Mononuclear cell (primary cell): ENCODE results near the gene MAGEB1. TPM values are rescaled to one million over a fixed set of nuclear protein-coding genes. Genes with fewer than 3 reads are reported as not detected.

Experiments used
- H3K27me3 ChIP-seq: 2 replicates; pipeline ENCODE4 v1.6.0; 2011; ENCODE audit warnings: low read length, control low read depth; ENCODE audit not compliant: insufficient read depth
- H3K4me1 ChIP-seq: 2 replicates; pipeline ENCODE4 v1.5.1; 2011; ENCODE audit warnings: mild to moderate bottlenecking, low read length, control low read depth; ENCODE audit not compliant: insufficient read depth
- H3K4me3 ChIP-seq: 2 replicates; pipeline ENCODE4 v1.5.1; 2011; ENCODE audit warnings: mild to moderate bottlenecking, low read length, moderate library complexity
- H3K9me3 ChIP-seq: 2 replicates; pipeline ENCODE4 v1.5.1; 2011; ENCODE audit warnings: low read depth, mild to moderate bottlenecking, control low read depth, low read length
- total RNA-seq: library from RNA; depleted of rRNA; stranded (reverse); fragments of >200 nt; gene quantifications from one replicate; pipeline ENCODE4 v1.2.3, GENCODE V29; 2012

Gene MAGEB1, protein sequence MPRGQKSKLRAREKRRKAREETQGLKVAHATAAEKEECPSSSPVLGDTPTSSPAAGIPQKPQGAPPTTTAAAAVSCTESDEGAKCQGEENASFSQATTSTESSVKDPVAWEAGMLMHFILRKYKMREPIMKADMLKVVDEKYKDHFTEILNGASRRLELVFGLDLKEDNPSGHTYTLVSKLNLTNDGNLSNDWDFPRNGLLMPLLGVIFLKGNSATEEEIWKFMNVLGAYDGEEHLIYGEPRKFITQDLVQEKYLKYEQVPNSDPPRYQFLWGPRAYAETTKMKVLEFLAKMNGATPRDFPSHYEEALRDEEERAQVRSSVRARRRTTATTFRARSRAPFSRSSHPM
- total RNA-seq = not detected

GRCh38 chrX:30246769-30247489 lies at the start of gene MAGEB1:
MAGEB1 (plus strand) TSS chrX:30247146; CDS start chrX:30250494, 3,348 bp downstream.
- no peaks in the 10 kb centered on the region for H3K4me1 ChIP-seq
- H3K9me3 ChIP-seq = no peaks in the 10 kb centered on the region
- H3K4me3 ChIP-seq = no peak within 1 kb of the TSS
- no peaks in the 10 kb centered on the region for H3K27me3 ChIP-seq

DNA sequence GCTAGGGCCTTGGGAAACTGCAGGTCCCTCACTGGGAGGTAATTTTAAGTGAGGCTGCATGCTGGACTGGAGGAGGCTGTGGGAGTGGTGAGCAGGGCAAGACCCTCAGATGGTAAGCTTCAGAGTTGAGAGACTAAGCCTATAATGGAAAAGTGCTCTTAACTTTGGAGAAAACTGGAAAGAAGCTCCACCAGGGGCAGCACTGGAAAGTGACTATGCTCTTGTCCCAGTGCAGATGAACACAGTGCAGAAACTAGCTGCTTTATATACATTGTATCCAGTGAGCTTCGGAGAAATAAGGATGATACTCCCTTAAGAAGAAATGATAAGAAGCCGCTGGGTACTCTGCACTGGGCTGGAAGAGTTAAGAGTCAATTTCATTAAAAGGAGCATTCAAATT lies 34.8 kb upstream of the MAGEB1 start:
- no peaks in the 10 kb centered on the region for H3K4me1 ChIP-seq
- no peak overlapping the region for H3K4me3 ChIP-seq
- H3K27me3 ChIP-seq = no peaks in the 10 kb centered on the region
- no peaks in the 10 kb centered on the region for H3K9me3 ChIP-seq

DNA sequence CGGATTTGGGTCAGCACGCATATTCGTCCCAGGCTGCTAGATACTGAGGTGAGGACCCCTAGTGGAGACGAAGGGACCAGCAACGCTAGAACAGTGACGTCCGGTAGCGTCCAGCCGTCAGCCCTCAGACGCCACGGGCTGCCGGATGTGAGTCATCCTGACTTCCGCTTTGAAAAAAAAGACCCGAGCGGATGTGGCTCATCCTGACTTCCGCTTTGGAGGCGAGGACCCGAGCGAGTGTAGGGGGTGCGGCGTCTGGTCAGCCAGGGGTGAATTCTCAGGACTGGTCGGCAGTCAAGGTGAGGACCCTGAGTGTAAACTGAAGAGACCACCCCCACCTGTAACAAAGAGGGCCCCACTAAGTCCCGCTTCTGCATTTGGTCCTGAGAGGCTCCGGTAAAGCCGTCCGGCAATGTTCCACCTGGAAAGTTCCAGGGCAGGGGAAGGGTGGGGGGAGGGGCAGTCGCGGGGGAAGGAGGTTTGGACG lies 31.5 kb upstream of the MAGEB1 start, which contains the start of gene MAGEB2:
MAGEB2 (plus strand) TSS at position 207 of the 487 bp plus-strand sequence. CDS start 3,018 bp downstream, outside the sequence.
- Histone ChIP-seq H3K4me1 (no peaks in the 10 kb centered on the region), H3K27me3 (no peaks in the 10 kb centered on the region), H3K9me3 (no peaks in the 10 kb centered on the region), H3K4me3 (no peak within 1 kb of the TSS)

GRCh38 chrX:30217465-30217864 lies 29.5 kb upstream of the MAGEB1 start:
- H3K9me3 ChIP-seq = no peaks in the 10 kb centered on the region
- no peaks in the 10 kb centered on the region for H3K27me3 ChIP-seq
- no peaks in the 10 kb centered on the region for H3K4me1 ChIP-seq
- H3K4me3 ChIP-seq = no peak overlapping the region

- Histone ChIP-seq H3K4me1 (no peaks in the 10 kb centered on the region), H3K27me3 (no peaks in the 10 kb centered on the region), H3K4me3 (no peak overlapping the region), H3K9me3 (no peaks in the 10 kb centered on the region)
These were observed 27.6 kb upstream of the MAGEB1 start for GRCh38 chrX:30219372-30219771.

- Histone ChIP-seq H3K27me3 (no peaks in the 10 kb centered on the region), H3K4me1 (no peaks in the 10 kb centered on the region), H3K4me3 (no peak overlapping the region), H3K9me3 (no peaks in the 10 kb centered on the region)
These were observed 26.3 kb upstream of the MAGEB1 start for GRCh38 chrX:30220661-30221060.

DNA sequence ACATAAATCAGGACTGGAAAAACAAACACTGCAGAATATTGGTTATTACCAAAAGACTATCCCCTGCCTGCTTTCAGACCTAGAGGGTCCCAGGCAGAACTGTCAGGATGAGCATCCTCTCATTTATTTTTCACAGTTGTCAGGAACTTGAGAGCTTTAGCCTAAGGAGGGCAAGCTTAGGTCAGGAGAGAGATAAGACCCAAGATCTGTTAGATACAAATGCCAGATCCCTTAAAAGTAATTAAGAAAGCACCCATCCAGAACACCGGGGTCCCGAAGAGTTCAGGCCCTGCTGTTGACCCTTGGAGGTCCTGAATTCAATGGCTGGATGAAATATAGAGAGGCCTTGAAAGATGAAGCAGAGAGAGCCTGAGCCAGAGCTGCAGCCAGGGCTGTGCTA lies 22.4 kb upstream of the MAGEB1 start:
- Histone ChIP-seq H3K4me3 (no peak overlapping the region), H3K9me3 (no peaks in the 10 kb centered on the region), H3K27me3 (no peaks in the 10 kb centered on the region), H3K4me1 (no peaks in the 10 kb centered on the region)

- Histone ChIP-seq H3K4me1 (no peaks in the 10 kb centered on the region), H3K9me3 (no peaks in the 10 kb centered on the region), H3K27me3 (no peaks in the 10 kb centered on the region), H3K4me3 (no peak overlapping the region)
These were observed 18.4 kb upstream of the MAGEB1 start for GRCh38 chrX:30228526-30228925.

DNA sequence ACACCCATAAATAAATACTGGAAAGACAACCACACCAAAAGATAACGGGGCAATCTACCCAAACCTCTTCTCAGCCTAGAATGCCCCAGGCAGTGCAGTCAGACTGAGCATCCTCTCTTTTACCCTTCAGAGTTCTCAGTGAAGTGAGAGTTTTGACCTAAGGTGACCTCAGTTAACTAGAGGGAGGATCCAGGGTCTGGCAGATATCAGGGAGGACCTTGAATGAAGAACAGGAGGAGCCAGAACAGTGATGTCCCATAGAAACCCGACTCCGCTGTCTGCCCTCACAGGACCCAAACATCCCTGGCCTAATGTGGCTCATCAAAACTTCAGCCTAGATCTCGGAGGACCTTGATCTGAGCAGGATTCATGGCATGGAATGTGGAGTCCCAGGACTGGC lies 16.6 kb upstream of the MAGEB1 start, which contains the start of gene MAGEB3:
MAGEB3 (plus strand) TSS at position 263 of the 400 bp plus-strand sequence. CDS start 5,268 bp downstream, outside the sequence.
- H3K4me1 ChIP-seq = no peaks in the 10 kb centered on the region
- H3K9me3 ChIP-seq = no peaks in the 10 kb centered on the region
- H3K27me3 ChIP-seq = no peaks in the 10 kb centered on the region
- no peak within 1 kb of the TSS for H3K4me3 ChIP-seq

GRCh38 chrX:30241724-30242415 lies 5.1 kb upstream of the MAGEB1 start, which contains the start of gene MAGEB4:
MAGEB4 (plus strand) TSS chrX:30242000; CDS start chrX:30242136, 136 bp downstream.
- Histone ChIP-seq H3K27me3 (no peaks in the 10 kb centered on the region), H3K9me3 (no peaks in the 10 kb centered on the region)

DNA sequence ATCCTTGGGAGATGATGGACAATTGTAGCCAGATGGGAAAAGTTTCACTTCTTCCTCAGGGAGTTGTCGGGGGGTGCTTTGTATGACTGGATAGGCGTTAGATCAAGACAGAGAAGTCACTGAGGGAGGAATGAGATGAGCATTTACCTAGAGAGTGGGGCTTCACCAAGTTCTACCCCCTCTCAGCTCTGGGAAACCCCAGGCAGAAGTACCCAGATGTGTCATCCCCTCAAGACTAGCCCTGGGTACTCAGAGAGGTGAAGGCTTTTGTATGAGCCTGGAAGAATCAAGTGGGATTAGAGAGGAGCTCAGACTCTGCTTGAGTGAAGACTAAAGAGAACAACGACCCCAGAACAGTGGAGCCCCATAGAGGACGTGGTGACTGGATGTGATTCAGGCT lies 1.9 kb downstream of the MAGEB1 start:
- Histone ChIP-seq H3K9me3 (no peaks in the 10 kb centered on the region), H3K4me1 (no peaks in the 10 kb centered on the region), H3K27me3 (no peaks in the 10 kb centered on the region), H3K4me3 (no peak overlapping the region)

More at GRCh38 chrX:30241724-30242415, 5.1 kb upstream of the MAGEB1 start, which contains the start of gene MAGEB4:
- no peak within 1 kb of the TSS for H3K4me3 ChIP-seq
- H3K4me1 ChIP-seq = no peaks in the 10 kb centered on the region

GRCh38 chrX:30253257-30253656 lies 6.3 kb downstream of the MAGEB1 start:
- no peaks in the 10 kb centered on the region for H3K9me3 ChIP-seq
- no peaks in the 10 kb centered on the region for H3K4me1 ChIP-seq
- no peak overlapping the region for H3K4me3 ChIP-seq
- H3K27me3 ChIP-seq = no peaks in the 10 kb centered on the region

- Histone ChIP-seq H3K9me3 (no peaks in the 10 kb centered on the region), H3K27me3 (no peaks in the 10 kb centered on the region), H3K4me3 (no peak overlapping the region), H3K4me1 (no peaks in the 10 kb centered on the region)
These were observed 13.0 kb downstream of the MAGEB1 start for GRCh38 chrX:30259927-30260326.

DNA sequence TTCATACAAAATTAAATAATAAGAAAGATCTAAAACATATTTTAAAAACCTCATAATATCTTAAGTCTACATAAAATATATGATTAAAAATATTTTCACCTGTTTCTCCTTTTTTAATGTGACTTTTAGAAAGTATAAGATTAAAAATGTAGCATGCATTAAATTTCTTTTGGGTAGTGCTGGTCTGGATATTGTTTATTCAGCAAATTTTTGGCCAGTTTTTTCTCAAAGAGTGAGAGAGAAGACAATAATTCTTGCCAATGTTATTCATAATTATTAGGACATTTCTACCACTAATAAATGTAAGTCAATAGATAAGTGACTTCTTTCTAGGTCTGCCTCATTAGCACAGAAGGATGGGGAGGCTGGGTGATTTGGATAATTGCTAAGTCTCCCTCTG lies 14.1 kb downstream of the MAGEB1 start:
- Histone ChIP-seq H3K4me1 (no peaks in the 10 kb centered on the region), H3K9me3 (no peaks in the 10 kb centered on the region), H3K4me3 (no peak overlapping the region), H3K27me3 (no peaks in the 10 kb centered on the region)

DNA sequence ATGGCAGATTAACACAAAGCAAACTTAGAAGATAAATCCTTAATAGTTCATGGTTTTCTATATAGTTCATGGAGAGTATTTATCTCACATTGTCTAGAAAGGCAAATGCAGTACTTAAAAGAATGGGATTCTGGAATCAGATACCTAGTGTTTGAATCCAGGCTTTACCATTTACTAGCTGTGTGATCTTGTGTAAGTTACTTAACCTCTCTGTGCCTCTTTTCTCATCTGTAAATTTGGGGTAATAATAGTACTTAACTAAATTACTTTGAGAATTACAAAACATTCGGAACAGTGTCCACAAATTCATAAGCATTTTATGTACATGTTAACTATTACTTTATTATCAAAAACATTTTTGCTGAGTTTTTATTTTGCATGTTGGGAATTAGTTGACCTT lies 15.8 kb downstream of the MAGEB1 start:
- H3K27me3 ChIP-seq = no peaks in the 10 kb centered on the region
- H3K4me1 ChIP-seq = no peaks in the 10 kb centered on the region
- no peaks in the 10 kb centered on the region for H3K9me3 ChIP-seq
- H3K4me3 ChIP-seq = no peak overlapping the region
